ENCODE data around the gene ORM1. TPM values are rescaled to one million over a fixed set of nuclear protein-coding genes. Genes with fewer than 3 reads are reported as not detected.

ORM1 gene
- total and polyA plus RNA-seq, 2 donors (not counting 3 experiments of a cell fraction or from before 2014, with no cell fraction given) = not detected

DNA sequence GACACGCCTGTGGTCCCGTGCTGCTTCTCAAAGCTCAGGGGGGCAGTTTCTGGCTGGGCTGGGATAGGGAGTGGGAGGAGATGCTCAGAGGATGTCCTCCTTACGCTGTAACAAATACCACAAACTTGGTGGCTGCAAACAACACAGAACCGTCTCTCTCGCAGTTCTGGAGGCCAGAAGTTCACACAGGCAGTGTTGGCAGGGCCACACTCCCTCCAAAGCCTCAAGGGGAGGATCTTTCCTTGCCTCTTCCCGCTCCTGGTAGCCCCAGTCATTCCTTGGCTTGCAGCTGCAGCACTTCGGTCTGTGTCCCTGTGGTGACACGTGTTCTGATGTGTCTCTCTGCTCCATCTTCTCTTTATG, 10.4 kb upstream of the ORM1 start:
- dilution Hi-C loops (cut with MboI; ENCODE audit: extremely low pct_ligation_motif_present, low sequenced_read_pairs) = no loop called here
- H4K20me1 ChIP-seq (replicated peaks; ENCODE audit: control insufficient read depth, extremely low read depth, insufficient read depth, low read length) = no peaks in the 10 kb centered on the region
- H3K9ac ChIP-seq (replicated peaks; ENCODE audit: extremely low read depth, insufficient read depth, low read length) = no peak overlapping the region
- peaks cover 0 to 5% of the 10 kb centered on the region in 2 experiments for H3K36me3 ChIP-seq (ENCODE audit: control insufficient read depth in 2 of 2, extremely low read depth in 1 of 2, insufficient read depth in 2 of 2, low read length in 2 of 2)
- no peaks in the 10 kb centered on the region for H3K9me1 ChIP-seq (replicated peaks; ENCODE audit: control insufficient read depth, extremely low read depth, insufficient read depth, low read length)
- no peak overlapping the region for H2AFZ ChIP-seq (ENCODE audit: low read depth, low read length)
- no TSS peak for BruUV-seq (replicated peaks)
- no peaks in the 10 kb centered on the region for H3K9me3 ChIP-seq (replicated peaks; ENCODE audit: control insufficient read depth, insufficient read depth, low read length)
- H3K4me3 ChIP-seq (replicated peaks in 1 of 3; ENCODE audit: insufficient read depth in 1 of 3, low read depth in 1 of 3, low read length in 3 of 3) = no peak overlapping the region
- no peak overlapping the region for H3K4me2 ChIP-seq (ENCODE audit: insufficient read depth, low read length)
- no peak overlapping the region for H3K27ac ChIP-seq (ENCODE audit: insufficient read depth, low read depth, low read length)
- DNase-seq (ENCODE audit: low read depth, low spot score) (no peak), FAIRE-seq (no peak)
- no peaks in the 10 kb centered on the region for H3K79me2 ChIP-seq (ENCODE audit: control insufficient read depth, insufficient read depth, low read length)
- no peaks in the 10 kb centered on the region for H3K4me1 ChIP-seq (ENCODE audit: control insufficient read depth, extremely low read depth, insufficient read depth, low read length)
- TF ChIP-seq, protein P1, sequence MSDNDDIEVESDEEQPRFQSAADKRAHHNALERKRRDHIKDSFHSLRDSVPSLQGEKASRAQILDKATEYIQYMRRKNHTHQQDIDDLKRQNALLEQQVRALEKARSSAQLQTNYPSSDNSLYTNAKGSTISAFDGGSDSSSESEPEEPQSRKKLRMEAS (IDR thresholded peaks at IDR 0.05; ENCODE audit: insufficient read depth, insufficient read length) = no peak
- peaks cover 0 to 2% of the 10 kb centered on the region in 2 experiments for H3K27me3 ChIP-seq (ENCODE audit: control insufficient read depth in 2 of 2, insufficient read depth in 2 of 2, low read length in 2 of 2)
- ChIA-PET CTCF (interaction anchor here (1.2 kb wide), 1 partner anchor 204 kb away, joined by 3 read pairs; no protein-coding TSS in a partner anchor), POLR2A (no interaction called here)
- intact Hi-C loops (cut with micrococcal nuclease) = no loop called here

DNA sequence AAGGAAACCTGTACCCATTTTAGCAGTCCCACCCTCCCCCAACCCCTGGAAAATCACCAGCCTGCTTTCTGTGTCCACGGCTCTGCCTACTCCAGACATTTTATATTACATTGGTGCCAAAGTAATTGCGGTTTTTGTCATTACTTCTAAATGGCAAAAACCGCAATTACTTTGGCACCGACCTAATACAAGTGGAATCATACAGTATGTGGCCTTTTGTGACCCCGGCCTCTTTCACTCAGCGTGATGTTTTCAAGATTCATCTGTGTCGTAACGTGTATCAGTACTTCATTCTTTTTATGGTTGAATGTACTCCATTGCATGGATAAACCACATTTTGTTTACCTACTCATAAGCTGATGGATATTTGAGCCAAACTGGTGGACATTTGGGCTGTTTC, 9.7 kb upstream of the ORM1 start:
- Histone ChIP-seq H4K20me1 (replicated peaks; ENCODE audit: control insufficient read depth, extremely low read depth, insufficient read depth, low read length) (no peaks in the 10 kb centered on the region), H3K36me3 (ENCODE audit: control insufficient read depth in 2 of 2, extremely low read depth in 1 of 2, insufficient read depth in 2 of 2, low read length in 2 of 2) (peaks cover 0 to 5% of the 10 kb centered on the region in 2 experiments), H3K4me3 (replicated peaks in 1 of 3; ENCODE audit: insufficient read depth in 1 of 3, low read depth in 1 of 3, low read length in 3 of 3) (no peak overlapping the region), H3K9me3 (replicated peaks; ENCODE audit: control insufficient read depth, insufficient read depth, low read length) (no peaks in the 10 kb centered on the region), H3K27ac (ENCODE audit: insufficient read depth, low read depth, low read length) (no peak overlapping the region), H3K27me3 (ENCODE audit: control insufficient read depth in 2 of 2, insufficient read depth in 2 of 2, low read length in 2 of 2) (peaks cover 0 to 2% of the 10 kb centered on the region in 2 experiments), H3K4me2 (ENCODE audit: insufficient read depth, low read length) (no peak overlapping the region), H3K4me1 (ENCODE audit: control insufficient read depth, extremely low read depth, insufficient read depth, low read length) (no peaks in the 10 kb centered on the region), H3K79me2 (ENCODE audit: control insufficient read depth, insufficient read depth, low read length) (no peaks in the 10 kb centered on the region), H2AFZ (ENCODE audit: low read depth, low read length) (no peak overlapping the region), H3K9ac (replicated peaks; ENCODE audit: extremely low read depth, insufficient read depth, low read length) (no peak overlapping the region), H3K9me1 (replicated peaks; ENCODE audit: control insufficient read depth, extremely low read depth, insufficient read depth, low read length) (no peaks in the 10 kb centered on the region)
- FAIRE-seq = no peak
- ChIA-PET POLR2A (no interaction called here), CTCF (interaction anchor here (1.0 to 1.3 kb wide), 3 partner anchors 13 to 230 kb away, joined by 3 to 4 read pairs (median 3); no protein-coding TSS in a partner anchor)
- BruUV-seq (replicated peaks) = no TSS peak
- TF ChIP-seq POLR2AphosphoS5 (IDR thresholded peaks at IDR 0.05; ENCODE audit: insufficient read depth, low read depth, low read length) (no peak), FOS (IDR thresholded peaks at IDR 0.05; ENCODE audit: borderline replicate concordance, insufficient read depth, low read length) (no peak), POLR2A (IDR thresholded peaks at IDR 0.05; ENCODE audit: low read depth, low read length) (no peak), GATA2 (IDR thresholded peaks at IDR 0.05; ENCODE audit: insufficient read depth, insufficient read length, low read depth, low read length) (no peak), EZH2 (IDR thresholded peaks at IDR 0.05; ENCODE audit: borderline replicate concordance, low read depth, low read length, severe bottlenecking) (no peak), JUN (IDR thresholded peaks at IDR 0.05; ENCODE audit: borderline replicate concordance, insufficient read depth, insufficient read length, low read depth) (no peak), MYC (IDR thresholded peaks at IDR 0.05; ENCODE audit: low read depth, low read length) (no peak)
- TF ChIP-seq, protein P1 (IDR thresholded peaks at IDR 0.05; ENCODE audit: insufficient read depth, insufficient read length) = no peak
- TF ChIP-seq, protein P2, sequence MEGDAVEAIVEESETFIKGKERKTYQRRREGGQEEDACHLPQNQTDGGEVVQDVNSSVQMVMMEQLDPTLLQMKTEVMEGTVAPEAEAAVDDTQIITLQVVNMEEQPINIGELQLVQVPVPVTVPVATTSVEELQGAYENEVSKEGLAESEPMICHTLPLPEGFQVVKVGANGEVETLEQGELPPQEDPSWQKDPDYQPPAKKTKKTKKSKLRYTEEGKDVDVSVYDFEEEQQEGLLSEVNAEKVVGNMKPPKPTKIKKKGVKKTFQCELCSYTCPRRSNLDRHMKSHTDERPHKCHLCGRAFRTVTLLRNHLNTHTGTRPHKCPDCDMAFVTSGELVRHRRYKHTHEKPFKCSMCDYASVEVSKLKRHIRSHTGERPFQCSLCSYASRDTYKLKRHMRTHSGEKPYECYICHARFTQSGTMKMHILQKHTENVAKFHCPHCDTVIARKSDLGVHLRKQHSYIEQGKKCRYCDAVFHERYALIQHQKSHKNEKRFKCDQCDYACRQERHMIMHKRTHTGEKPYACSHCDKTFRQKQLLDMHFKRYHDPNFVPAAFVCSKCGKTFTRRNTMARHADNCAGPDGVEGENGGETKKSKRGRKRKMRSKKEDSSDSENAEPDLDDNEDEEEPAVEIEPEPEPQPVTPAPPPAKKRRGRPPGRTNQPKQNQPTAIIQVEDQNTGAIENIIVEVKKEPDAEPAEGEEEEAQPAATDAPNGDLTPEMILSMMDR (IDR thresholded peaks at IDR 0.05; ENCODE audit: extremely low read depth in 1 of 2, insufficient read depth in 1 of 2, low read depth in 1 of 2, low read length in 2 of 2) = no peak
- no peak for DNase-seq (ENCODE audit: low read depth, low spot score)
- dilution Hi-C loops (cut with MboI; ENCODE audit: extremely low pct_ligation_motif_present, low sequenced_read_pairs) (no loop called here), intact Hi-C loops (cut with micrococcal nuclease) (no loop called here)
